ENCODE data around the gene CFAP44. TPM values are rescaled to one million over a fixed set of nuclear protein-coding genes. Genes with fewer than 3 reads are reported as not detected.

CFAP44 gene
- total and polyA plus RNA-seq, 2 of the 13 experiments (the other 11 are each of a cell fraction or from before 2014, with no cell fraction given): 1.7 to 4.7 TPM

DNA sequence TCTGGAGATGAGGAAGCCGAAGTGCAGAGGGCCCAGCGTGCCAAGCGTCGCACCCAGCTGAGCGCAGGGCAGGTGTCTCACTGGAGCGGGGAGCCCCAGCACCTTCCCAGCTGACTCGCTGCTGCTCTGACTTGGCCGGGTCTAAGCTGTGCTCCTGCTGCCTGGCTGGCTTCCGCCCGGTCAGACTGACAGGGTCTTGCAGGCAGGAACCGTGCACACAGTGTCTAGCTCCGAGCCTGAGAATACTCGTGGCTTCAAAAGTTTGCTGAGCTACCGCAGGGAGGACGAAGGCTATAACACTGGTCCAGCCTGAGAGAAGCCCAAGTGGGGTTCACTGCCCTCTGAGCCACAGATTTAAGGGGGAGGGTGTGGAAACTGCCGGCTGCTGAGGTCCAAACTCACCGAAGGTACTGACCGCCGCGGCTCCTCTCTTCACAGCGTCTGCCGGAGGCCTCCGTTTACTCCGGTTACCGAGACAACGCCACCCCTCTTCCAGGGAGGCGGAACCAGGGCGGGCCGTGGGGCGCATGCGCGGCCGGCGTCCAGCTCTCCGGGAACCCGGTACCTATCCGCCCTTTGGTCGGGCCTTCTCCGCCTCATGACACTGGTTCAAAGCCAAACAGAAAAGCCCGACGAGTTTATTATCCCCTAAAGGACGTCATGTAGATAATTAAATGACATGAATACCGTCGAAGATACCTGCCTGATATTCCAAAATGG, at the start of gene CFAP44 (continued):
- TF ChIP-seq, protein P1, sequence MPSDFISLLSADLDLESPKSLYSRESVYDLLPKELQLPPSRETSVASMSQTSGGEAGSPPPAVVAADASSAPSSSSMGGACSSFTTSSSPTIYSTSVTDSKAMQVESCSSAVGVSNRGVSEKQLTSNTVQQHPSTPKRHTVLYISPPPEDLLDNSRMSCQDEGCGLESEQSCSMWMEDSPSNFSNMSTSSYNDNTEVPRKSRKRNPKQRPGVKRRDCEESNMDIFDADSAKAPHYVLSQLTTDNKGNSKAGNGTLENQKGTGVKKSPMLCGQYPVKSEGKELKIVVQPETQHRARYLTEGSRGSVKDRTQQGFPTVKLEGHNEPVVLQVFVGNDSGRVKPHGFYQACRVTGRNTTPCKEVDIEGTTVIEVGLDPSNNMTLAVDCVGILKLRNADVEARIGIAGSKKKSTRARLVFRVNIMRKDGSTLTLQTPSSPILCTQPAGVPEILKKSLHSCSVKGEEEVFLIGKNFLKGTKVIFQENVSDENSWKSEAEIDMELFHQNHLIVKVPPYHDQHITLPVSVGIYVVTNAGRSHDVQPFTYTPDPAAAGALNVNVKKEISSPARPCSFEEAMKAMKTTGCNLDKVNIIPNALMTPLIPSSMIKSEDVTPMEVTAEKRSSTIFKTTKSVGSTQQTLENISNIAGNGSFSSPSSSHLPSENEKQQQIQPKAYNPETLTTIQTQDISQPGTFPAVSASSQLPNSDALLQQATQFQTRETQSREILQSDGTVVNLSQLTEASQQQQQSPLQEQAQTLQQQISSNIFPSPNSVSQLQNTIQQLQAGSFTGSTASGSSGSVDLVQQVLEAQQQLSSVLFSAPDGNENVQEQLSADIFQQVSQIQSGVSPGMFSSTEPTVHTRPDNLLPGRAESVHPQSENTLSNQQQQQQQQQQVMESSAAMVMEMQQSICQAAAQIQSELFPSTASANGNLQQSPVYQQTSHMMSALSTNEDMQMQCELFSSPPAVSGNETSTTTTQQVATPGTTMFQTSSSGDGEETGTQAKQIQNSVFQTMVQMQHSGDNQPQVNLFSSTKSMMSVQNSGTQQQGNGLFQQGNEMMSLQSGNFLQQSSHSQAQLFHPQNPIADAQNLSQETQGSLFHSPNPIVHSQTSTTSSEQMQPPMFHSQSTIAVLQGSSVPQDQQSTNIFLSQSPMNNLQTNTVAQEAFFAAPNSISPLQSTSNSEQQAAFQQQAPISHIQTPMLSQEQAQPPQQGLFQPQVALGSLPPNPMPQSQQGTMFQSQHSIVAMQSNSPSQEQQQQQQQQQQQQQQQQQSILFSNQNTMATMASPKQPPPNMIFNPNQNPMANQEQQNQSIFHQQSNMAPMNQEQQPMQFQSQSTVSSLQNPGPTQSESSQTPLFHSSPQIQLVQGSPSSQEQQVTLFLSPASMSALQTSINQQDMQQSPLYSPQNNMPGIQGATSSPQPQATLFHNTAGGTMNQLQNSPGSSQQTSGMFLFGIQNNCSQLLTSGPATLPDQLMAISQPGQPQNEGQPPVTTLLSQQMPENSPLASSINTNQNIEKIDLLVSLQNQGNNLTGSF (CRISPR knock-in tag; IDR thresholded peaks at IDR 0.05): no peak
- 0 out of 2 replicates have a peak, but pooled peaks have one; percentile 40 for TF ChIP-seq POLR2G (IDR thresholded peaks at IDR 0.05; ENCODE audit: low read depth, low read length)
- no peak for TF ChIP-seq TCF7L2 (IDR thresholded peaks at IDR 0.05; ENCODE audit: low read depth, low read length)
- TF ChIP-seq, protein P2, sequence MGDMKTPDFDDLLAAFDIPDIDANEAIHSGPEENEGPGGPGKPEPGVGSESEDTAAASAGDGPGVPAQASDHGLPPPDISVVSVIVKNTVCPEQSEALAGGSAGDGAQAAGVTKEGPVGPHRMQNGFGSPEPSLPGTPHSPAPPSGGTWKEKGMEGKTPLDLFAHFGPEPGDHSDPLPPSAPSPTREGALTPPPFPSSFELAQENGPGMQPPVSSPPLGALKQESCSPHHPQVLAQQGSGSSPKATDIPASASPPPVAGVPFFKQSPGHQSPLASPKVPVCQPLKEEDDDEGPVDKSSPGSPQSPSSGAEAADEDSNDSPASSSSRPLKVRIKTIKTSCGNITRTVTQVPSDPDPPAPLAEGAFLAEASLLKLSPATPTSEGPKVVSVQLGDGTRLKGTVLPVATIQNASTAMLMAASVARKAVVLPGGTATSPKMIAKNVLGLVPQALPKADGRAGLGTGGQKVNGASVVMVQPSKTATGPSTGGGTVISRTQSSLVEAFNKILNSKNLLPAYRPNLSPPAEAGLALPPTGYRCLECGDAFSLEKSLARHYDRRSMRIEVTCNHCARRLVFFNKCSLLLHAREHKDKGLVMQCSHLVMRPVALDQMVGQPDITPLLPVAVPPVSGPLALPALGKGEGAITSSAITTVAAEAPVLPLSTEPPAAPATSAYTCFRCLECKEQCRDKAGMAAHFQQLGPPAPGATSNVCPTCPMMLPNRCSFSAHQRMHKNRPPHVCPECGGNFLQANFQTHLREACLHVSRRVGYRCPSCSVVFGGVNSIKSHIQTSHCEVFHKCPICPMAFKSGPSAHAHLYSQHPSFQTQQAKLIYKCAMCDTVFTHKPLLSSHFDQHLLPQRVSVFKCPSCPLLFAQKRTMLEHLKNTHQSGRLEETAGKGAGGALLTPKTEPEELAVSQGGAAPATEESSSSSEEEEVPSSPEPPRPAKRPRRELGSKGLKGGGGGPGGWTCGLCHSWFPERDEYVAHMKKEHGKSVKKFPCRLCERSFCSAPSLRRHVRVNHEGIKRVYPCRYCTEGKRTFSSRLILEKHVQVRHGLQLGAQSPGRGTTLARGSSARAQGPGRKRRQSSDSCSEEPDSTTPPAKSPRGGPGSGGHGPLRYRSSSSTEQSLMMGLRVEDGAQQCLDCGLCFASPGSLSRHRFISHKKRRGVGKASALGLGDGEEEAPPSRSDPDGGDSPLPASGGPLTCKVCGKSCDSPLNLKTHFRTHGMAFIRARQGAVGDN (CRISPR knock-in tag; IDR thresholded peaks at IDR 0.05): peak; percentile 64
- TF ChIP-seq ARNTL (CRISPR knock-in tag; IDR thresholded peaks at IDR 0.05): no peak
- peak; percentile 38; the same call in 1 of the 2 replicates for TF ChIP-seq ZFX (CRISPR knock-in tag; IDR thresholded peaks at IDR 0.05; ENCODE audit: low read depth)

Measured in HepG2 (cell line).